GM19099 (cell line): ENCODE measurements around the gene ABHD12.

Experiments used
- POLR2A ChIP-seq: IDR thresholded peaks from 3 replicates; pipeline ENCODE4 v1.6.1; 2011; ENCODE audit warnings: low read depth; ENCODE audit not compliant: insufficient read length; ENCODE audit errors: extremely low read depth

ABHD12 gene

DNA sequence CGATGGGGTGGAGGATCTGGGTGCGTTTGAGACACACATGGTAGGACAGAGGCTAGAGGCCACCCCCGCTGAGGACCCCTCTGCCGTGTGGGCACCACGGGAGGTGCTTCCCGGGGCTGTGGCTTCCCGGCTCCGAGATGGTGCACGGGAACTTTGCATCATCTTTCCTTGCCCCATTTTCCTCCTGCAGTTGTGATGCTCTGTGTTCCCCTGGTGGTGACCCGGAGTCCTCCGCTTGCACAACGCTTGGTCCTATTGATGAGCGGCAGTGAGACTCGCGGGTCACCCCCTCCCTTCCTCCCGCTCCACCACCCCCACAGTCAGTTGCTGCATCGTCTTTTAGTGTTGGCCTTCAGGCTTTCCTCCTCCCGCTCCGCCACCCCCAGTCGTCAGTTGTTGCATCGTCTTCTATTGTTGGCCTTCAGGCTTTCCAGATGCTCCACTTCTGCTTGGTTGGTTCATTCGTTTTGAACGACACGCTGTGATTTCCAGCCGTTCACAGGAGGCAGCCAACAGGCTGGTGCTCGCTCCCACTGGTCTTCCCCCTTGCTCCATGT is 105.5 kb downstream of the ABHD12 start:
- no peak for TF ChIP-seq POLR2A

DNA sequence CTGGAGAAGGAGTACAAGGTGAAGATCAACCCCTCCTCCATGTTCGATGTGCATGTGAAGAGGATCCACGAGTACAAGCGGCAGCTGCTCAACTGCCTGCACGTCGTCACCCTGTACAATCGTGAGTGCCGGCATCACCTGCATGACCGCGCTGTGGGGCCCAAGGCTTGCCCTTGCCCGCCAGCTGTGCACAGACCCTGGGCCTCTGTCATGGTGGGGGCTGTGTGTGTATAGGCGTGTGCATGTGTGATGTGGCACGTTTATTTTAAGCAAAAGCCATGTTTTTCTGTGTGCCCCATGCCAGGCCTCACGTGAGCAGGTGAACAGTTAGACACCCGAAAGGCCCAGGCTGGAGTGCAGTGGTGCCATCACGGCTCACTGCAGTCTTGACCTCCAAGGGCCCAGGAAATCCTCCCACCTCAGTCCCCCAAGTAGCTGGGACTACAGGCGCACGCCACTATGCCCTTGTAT is 106.5 kb downstream of the ABHD12 start:
- no peak for TF ChIP-seq POLR2A

DNA sequence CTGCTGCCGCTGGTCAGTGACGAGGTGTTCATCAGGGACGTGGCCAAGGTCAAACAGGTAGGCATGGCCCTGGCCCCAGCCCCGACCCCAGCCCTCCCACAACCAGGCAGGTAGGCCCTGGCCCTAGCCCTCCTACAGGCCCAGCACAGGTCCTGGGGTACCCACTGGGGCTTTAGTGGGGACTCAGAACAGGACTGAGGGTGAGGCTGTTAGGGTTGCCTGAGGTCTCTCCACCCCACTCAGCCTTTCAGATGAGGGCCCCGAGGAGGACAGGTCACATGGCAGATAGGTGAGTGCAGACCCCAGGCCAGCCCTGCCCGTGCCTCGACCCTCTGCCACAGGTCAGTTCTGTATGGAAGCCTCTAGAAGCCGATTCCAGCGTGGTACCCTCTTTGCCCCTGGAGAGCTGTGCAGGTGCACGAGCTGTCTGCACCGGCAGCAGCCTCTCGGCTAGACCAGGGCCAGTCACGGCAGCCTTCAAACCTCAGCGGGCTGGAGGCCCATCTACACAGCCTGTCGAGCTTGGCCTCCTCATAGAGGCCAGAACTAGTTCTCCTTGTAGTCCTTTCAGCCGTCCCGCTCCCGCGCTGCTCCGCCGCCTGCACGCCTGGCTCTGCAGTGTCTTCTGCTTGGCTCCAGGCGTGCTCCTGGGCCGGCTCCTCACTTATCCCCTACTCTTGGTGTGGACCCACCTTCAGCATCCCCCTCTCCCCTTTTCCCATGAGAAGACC is 107.2 kb downstream of the ABHD12 start:
- no peak for TF ChIP-seq POLR2A

DNA sequence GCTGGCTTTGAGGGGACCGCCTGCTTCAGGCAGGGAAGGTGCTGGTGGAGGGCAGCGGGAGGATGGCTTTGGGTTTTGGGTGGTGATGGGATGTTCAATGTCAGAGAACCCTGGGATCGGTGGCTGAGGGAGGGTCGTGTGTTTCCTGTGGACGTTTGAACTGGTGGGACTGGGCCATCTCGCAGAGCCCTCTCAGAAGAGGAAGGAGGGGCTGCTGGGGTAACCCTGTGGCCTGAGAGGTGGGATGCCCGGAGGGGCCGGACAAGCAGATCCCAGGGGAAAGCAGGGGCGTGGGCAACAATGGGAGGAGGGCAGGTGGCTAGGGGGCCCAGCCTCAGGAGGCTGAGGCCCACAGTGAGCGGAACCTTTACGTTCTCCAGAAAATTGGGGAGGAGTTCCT is 107.8 kb downstream of the ABHD12 start:
- TF ChIP-seq POLR2A, result no peak

DNA sequence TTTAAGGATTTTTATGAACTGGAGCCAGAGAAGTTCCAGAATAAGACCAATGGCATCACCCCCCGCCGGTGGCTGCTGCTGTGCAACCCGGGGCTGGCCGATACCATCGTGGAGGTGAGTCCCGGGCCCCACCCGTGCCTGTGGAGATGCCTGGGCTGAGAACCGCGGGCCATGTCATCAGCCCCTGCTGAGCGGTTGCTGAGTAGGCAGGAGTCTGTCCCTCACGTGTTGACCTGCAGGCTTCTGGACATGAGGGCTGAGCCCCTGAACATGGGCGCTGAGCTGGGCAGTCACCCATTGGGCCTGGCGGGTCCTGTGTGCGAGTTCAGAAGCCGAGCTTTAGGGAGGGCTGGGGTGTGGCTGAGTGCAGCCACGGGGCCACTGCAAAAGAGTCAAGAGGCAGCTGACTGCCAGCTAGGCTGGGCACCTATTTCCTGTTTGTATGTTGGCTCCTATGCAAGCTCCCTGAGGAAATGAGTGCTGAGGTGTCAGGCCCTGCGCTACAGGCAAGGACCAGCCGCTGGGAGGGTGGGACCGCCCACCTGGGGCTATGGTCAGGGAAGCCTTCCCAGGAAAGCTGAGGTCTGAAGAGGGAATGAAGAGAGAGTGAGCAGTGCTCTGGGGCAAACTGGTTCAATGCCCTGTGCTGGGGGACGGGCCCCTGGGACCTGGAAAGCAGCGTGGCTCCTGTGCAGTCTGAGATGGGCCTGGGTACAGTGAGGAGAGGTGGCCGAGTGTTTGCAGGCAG is 108.4 kb downstream of the ABHD12 start:
- TF ChIP-seq POLR2A, result no peak

DNA sequence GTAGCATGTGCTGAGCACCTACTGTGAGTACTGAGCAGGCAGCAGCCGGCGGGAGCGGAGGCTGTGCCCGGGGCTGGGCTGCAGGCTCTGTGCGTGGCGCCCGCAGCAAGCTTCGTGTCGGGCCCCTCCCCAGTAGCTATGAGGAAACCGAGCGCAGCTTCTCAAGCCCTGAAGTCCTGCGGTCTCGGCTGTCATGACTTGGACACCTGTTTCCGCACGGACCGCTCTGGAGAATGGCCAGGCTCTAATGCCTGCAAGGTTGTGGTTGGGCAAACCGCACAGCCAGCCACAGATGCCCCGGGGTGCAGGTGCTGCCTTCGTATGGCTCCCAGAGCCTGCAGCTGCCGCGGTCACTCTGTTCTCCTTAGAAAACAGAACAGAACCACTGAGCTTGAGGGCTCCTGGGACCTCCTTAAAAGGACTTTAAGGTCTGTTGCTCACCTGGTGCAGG is 109.1 kb downstream of the ABHD12 start:
- no peak for TF ChIP-seq POLR2A

DNA sequence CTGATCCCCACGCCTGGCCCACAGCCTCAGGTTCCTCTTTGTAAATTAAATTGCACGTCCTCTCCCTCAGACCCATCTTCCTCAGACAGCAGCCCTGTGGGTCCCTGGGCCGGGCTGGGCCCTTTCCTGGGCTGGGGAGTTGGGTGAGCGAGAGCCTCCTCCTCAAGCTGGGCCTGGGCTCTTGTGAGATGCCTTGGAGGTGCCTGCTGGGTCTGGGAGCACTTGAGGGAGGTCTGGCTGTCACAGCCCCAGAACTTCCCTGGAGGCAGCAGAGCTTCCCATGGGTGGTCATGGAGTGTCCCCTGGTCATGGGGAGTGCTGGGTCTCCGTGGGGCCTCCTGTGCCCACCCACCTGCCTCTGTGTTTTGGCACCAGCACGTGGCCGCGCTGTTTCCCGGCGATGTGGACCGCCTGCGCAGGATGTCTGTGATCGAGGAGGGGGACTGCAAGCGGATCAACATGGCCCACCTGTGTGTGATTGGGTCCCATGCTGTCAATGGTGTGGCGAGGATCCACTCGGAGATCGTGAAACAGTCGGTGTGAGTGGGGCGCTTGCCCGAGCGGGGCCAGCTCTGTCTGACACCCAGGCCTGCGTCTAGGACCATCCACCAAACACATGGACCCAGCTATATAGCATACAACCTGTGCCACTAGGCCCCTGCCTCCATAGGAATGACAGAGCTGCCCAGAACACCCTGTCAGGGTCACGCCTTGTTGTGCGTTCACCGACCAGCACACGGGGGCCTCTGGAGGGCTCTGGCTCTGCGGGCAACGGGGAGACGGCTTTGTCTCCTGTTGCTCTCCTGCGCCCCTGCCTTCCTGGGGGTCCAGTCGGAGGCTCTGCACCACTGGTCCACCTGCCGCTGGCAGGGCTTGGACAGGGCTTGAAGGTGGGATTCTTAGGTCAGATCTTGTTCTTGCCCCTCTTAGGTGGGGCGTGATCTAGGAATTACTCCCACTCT is 109.8 kb downstream of the ABHD12 start:
- TF ChIP-seq POLR2A, result no peak

DNA sequence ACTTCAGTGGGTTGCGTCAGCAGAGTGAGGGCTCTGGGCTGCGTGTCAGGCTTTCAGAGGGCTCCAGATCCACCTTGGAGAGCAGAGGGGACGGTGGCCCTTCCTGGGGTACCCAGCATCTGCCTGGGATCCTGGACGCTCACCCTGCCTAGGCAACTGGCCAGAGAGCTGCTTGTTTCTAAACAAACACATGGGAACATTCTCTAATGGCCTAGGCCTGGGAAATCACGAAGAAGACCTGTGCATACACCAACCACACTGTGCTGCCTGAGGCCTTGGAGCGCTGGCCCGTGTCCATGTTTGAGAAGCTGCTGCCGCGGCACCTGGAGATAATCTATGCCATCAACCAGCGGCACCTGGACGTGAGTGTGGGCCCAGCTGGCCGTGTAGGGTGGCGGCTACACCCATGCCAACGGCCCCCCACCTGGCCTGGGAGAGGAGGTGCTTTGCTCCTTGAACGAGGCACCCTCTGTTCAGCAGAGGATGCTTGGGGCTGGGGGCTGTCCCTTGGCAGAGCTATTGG is 110.5 kb downstream of the ABHD12 start:
- TF ChIP-seq POLR2A, result no peak

DNA sequence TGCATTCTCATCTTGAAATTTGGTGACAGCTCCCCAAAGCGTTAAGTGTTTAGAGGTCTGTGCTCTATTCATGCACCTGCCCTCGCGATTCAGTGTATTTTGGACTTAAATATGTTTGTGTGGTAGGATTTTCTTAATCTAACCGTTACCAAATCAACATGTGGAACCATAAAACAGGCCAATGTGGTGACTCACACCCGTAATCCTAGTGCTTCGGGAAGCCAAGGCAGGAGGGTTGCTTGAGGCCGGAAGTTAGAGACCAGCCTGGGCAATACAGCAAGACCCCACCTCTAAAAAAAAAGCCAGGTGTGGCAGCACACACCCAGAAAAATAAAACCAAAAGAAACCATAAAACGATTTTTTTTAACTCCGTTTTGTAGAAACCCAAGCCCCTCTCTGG is 111.2 kb downstream of the ABHD12 start:
- TF ChIP-seq POLR2A, result no peak

DNA sequence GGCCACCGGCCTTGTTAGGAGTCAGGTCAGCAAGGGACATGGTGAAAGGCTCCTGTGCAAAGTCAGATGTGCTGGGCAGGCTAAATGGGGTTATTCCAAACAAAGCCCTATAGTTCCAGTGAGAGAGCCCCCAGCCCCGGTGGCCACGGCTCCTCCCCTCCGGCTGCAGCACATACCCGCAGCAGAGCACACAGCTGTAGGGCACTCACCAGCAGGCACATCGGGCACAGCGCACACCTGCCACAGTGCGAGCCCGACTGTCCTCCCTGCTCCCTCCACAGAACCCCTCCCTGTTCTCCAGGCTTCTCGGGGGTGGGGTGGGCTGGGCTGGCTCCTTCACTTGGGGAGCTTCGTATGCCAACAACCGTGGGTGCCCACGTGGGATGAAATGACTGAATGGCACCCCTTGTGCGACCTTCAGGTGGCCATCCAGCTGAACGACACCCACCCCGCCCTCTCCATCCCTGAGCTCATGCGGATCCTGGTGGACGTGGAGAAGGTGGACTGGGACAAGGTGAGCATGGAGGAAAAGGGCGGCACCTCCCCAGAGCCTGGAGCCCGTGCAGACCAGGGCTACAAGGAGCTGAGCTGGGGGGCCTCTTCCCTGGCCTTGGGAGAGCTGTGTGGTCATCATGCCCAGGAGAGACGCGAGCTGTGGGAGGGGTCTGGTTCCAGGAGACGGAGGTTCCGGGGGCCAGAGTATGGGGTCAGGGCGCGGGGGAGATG is 111.8 kb downstream of the ABHD12 start:
- TF ChIP-seq POLR2A, result no peak

DNA sequence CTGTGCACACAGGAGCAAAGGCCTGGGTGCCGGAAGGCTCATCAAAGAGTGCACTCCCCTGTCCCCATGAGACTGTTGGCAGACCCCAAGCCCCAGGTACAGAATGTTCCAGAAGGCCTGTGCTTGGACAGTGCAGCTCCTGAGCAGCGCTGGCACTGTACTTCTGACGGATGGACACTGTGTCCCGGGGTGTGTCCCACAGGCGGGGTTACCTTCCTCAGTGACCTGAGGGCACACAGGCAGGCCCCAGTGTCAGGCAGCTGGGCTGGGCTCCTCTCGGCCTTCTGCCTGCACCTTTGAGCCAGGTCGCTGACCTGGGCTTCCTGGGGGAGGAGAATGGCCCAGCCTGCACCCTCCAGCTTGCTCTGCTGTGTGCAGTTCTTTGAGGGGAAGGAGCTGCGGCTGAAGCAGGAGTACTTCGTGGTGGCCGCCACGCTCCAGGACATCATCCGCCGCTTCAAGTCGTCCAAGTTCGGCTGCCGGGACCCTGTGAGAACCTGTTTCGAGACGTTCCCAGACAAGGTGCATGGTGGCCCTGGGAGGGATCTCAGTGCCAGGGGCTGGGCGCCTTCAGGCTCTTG is 112.6 kb downstream of the ABHD12 start:
- TF ChIP-seq POLR2A, result no peak

DNA sequence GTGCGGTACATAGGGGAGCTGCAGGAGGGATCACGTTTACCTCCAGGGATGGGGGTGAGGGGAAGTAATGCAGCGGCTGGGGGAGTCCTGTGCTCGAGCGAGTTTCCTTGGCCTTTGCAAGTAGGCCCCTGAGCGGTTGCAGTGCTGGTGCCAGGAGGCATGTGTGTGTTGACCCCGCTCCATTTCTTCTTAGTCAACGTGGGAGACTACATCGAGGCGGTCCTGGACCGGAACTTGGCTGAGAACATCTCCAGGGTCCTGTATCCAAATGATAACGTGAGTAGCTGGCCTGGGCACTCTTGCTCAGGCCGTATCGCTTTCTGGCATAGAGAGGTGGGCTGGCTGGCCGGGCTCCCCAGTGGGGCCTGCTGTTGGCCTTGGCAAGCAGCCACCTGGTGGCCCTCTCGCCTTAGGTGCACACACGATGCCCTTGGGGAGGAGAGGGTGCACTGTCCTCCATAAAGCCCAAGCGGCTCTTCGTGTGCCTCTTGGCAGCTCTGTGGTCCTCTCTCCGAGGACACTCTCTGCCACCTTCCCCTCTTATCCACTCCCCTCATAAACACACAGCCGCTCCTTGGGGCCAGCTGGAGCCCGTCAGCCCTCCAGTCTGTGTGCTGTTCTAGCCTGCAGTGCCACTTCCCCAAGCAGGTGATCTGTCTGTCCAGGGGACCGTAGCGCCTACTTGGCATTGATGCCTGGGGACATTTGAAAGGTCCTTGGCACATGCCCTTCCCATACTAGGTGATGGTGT is 113.4 kb downstream of the ABHD12 start:
- TF ChIP-seq POLR2A, result no peak

DNA sequence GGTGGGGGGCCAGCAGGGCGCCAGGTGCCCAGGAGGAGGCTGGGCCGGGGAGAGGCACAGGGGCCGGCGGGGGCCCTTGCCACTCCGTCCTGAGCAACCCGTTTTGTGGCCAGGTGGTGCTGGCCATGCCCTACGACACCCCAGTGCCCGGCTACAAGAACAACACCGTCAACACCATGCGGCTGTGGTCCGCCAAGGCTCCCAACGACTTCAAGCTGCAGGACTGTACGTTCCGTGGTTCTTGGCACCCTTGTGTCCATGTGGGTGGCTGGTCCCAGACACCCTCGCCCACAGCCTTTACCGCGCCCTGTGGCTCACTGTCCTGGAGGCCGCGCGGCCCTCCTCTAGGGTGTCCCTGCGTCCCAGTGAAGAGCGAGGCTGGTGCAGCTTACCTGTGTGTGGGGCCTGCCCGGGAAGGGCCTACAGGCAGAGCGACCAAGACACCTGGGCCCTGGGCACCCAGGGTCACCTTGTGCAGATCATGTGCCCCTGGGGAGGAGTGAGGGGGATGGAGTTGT is 114.0 kb downstream of the ABHD12 start:
- TF ChIP-seq POLR2A, result no peak

DNA sequence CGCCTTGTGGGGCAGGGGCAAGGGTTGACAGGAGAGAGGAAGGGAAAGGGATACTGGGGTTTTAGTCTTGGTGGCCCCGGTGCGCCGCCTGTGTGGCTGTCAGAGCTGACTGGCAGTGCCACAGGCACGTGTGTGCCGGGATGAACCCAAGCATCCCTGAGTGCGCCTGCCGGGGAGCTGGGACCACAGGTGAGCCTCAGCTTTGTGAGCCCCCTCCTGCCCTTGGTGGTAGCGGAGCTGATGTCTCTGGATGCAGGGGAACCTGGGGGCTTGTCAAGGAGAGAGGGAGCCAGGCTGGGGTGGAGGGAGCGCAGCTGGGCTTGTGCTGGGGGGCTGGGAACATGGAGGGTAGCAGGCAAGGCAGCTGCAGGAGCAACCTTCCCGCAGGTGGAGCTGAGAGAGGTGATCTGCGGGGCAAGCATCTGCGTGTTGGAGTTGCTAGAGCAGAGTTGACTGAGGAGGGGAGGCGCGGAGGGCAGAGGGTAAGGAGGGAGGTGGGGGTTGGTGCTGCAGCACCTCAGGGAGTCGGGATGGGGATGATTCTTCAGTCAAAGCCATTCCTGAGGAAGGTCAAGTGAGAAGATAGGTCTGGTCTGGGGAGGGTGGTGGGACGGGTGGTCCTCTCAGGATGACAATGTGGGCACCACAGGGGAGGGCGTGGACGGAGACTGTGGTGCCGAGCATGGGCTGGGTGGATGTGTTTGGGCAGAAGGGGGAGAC is 114.7 kb downstream of the ABHD12 start:
- no peak for TF ChIP-seq POLR2A
